Skeletal muscle satellite cell (primary cell): ENCODE data around the gene TGFB2. TPM values are rescaled to one million over a fixed set of nuclear protein-coding genes. Genes with fewer than 3 reads are reported as not detected.
A peak's percentile ranks its signal among the peaks of the same experiment; 100 is the strongest.

Experiments used
- H3K27me3 ChIP-seq: 2 replicates; pipeline ENCODE4 v1.7.0; 2013; ENCODE audit warnings: low read length; ENCODE audit not compliant: control insufficient read depth, insufficient read depth
- H3K36me3 ChIP-seq: 2 replicates; pipeline ENCODE4 v1.7.0; 2013; ENCODE audit warnings: mild to moderate bottlenecking, control low read depth, low read length; ENCODE audit not compliant: insufficient read depth
- H3K4me1 ChIP-seq: 2 replicates; pipeline ENCODE4 v1.7.0; 2013; ENCODE audit warnings: low read length; ENCODE audit not compliant: control insufficient read depth, insufficient read depth
- H3K4me2 ChIP-seq: 2 replicates; pipeline ENCODE4 v1.7.0; 2013; ENCODE audit warnings: mild to moderate bottlenecking, low read length
- H3K4me3 ChIP-seq: 2 replicates; pipeline ENCODE4 v1.7.0; 2013; ENCODE audit warnings: low read length
- H3K9ac ChIP-seq: 2 replicates; pipeline ENCODE4 v1.7.0; 2013; ENCODE audit warnings: mild to moderate bottlenecking, low read depth, low read length, moderate library complexity
- H3K9me3 ChIP-seq: replicated peaks from 2 replicates; pipeline ENCODE4 v1.7.0; 2013; ENCODE audit warnings: mild to moderate bottlenecking, control low read depth, low read length
- small RNA-seq: library from RNA; depleted of rRNA; stranded (forward); fragments of <200 nt; gene quantifications from one replicate; pipeline ENCODE3, GENCODE V24; 2012

Gene TGFB2

GRCh38 chr1:218485241-218485928, 140.2 kb downstream of the TGFB2 start:
- Histone ChIP-seq H3K4me1 (peaks cover 31% of the 10 kb centered on the region), H3K9me3 (no peaks in the 10 kb centered on the region)

DNA sequence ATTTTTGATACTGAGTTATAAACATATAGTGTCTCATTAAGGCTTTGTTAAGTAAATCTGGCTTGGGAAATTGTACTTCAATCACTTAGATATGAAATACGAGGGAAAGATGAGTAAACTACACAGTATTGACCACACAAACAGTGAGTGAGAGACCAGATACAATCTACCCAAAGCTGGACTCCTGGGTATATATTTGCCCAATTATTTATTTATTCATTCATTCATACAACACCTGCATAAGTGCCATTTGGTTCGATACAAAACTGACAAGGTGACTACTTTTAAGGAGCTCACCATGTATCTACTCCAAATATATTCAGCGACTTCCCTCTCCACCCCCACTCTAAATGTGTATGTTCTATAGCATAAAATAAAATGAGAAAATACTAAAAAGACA, 143.4 kb downstream of the TGFB2 start:
- Histone ChIP-seq H3K9ac (peak overlapping the region; percentile 51), H3K4me3 (no peak overlapping the region), H3K27me3 (no peaks in the 10 kb centered on the region), H3K4me1 (peaks cover 18% of the 10 kb centered on the region), H3K36me3 (no peaks in the 10 kb centered on the region), H3K4me2 (no peak overlapping the region), H3K9me3 (no peaks in the 10 kb centered on the region)

More at GRCh38 chr1:218485241-218485928, 140.2 kb downstream of the TGFB2 start:
- H3K27me3 ChIP-seq, result no peaks in the 10 kb centered on the region
- H3K36me3 ChIP-seq, result no peaks in the 10 kb centered on the region
- no peak overlapping the region for H3K9ac ChIP-seq
- H3K4me3 ChIP-seq, result no peak overlapping the region
- H3K4me2 ChIP-seq, result no peak overlapping the region

GRCh38 chr1:218488986-218489385, 143.8 kb downstream of the TGFB2 start:
- Histone ChIP-seq H3K36me3 (no peaks in the 10 kb centered on the region), H3K27me3 (no peaks in the 10 kb centered on the region), H3K9ac (peak overlapping the region; percentile 51), H3K4me1 (peaks cover 18% of the 10 kb centered on the region), H3K4me3 (no peak overlapping the region), H3K4me2 (no peak overlapping the region), H3K9me3 (no peaks in the 10 kb centered on the region)

DNA sequence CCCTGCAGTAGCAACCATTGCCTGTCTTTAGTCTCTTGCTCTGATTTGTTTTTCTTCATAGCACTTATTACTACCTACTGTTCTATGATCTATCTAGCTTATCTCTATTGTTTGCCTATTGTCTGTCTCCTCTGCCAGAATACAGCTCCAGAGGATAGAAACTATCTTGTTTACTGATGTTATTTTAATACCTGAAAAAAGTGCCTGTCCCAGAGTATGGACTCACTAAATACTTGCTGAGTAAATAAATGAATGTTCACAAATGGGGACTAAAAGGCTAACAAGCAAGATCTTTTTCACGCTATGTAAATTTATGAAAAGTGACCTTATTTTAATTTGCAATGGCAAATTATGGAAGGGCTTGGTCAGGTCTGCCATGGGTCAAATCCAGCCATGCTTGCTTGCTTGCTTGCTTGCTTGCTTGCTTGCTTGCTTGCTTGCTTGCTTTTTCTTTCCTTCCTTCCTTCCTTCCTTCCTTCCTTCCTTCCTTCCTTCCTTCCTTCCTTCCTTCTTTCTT, 145.3 kb downstream of the TGFB2 start:
- H3K4me2 ChIP-seq, result no peak overlapping the region
- peaks cover 18% of the 10 kb centered on the region for H3K4me1 ChIP-seq
- no peaks in the 10 kb centered on the region for H3K27me3 ChIP-seq
- no peaks in the 10 kb centered on the region for H3K9me3 ChIP-seq
- H3K4me3 ChIP-seq, result no peak overlapping the region
- H3K9ac ChIP-seq, result no peak overlapping the region
- no peaks in the 10 kb centered on the region for H3K36me3 ChIP-seq

GRCh38 chr1:218492874-218493273, 147.7 kb downstream of the TGFB2 start:
- Histone ChIP-seq H3K4me3 (no peak overlapping the region), H3K4me1 (peaks cover 28% of the 10 kb centered on the region), H3K36me3 (no peaks in the 10 kb centered on the region), H3K9me3 (no peaks in the 10 kb centered on the region), H3K4me2 (no peak overlapping the region), H3K9ac (no peak overlapping the region), H3K27me3 (no peaks in the 10 kb centered on the region)

GRCh38 chr1:218493986-218494385, 148.8 kb downstream of the TGFB2 start:
- H3K27me3 ChIP-seq, result no peaks in the 10 kb centered on the region
- H3K4me1 ChIP-seq, result peaks cover 29% of the 10 kb centered on the region
- no peak overlapping the region for H3K9ac ChIP-seq
- no peaks in the 10 kb centered on the region for H3K9me3 ChIP-seq
- H3K4me3 ChIP-seq, result no peak overlapping the region
- no peaks in the 10 kb centered on the region for H3K36me3 ChIP-seq
- no peak overlapping the region for H3K4me2 ChIP-seq

Small RNA genes within 50 kb of the gene (small RNA-seq; reads per million reads assigned to genes)
- gene AC096638.1, result not detected
